HepG2 (cell line): Measurements from ENCODE around the gene CNNM1. TPM values are rescaled to one million over a fixed set of nuclear protein-coding genes. Genes with fewer than 3 reads are reported as not detected.

Experiments used
- CEBPG ChIP-seq: IDR thresholded peaks from 2 replicates; pipeline ENCODE4 v1.6.1; 2016
- KDM4B ChIP-seq: sonication (generic); formaldehyde crosslinking; IDR thresholded peaks from 2 replicates; pipeline ENCODE4 v1.4.0; 2020; ENCODE audit warnings: missing genetic modification reagents
- SMC3 ChIP-seq: IDR thresholded peaks from 2 replicates; pipeline ENCODE4 v1.6.1; 2011; ENCODE audit warnings: low read length, improper control_type of control experiment
- ZNF292 ChIP-seq: sonication (generic); formaldehyde crosslinking; IDR thresholded peaks from 2 replicates; pipeline ENCODE4 v1.8.1; 2022; ENCODE audit warnings: mild to moderate bottlenecking, low read depth, missing genetic modification reagents, borderline replicate concordance
- ZNF652 ChIP-seq: IDR thresholded peaks from 2 replicates; pipeline ENCODE4 v1.6.1; 2016; ENCODE audit warnings: low read depth, borderline replicate concordance
- ZNF790 ChIP-seq: sonication (generic); formaldehyde crosslinking; IDR thresholded peaks from 2 replicates; pipeline ENCODE4 v1.8.0; 2022; ENCODE audit warnings: missing genetic modification reagents, mild to moderate bottlenecking, borderline replicate concordance
- polyA plus RNA-seq, 8 experiments: library from polyadenylated mRNA; depleted of rRNA in 3 of 8; stranded (reverse) in 7 of 8; unstranded in 1 of 8; fragments of >200 nt; fragmentation: Illumina TruSeq in 4 of 8; extraction: Trizol in 4 of 8; gene quantifications; 2 replicates each; pipeline versions ENCODE4 v1.2.1 to v1.2.3, GENCODE V29; 2011 to 2016; ENCODE audit warnings: low read depth in 4 of 8, missing spikeins in 1 of 8, mixed read lengths in 1 of 8; ENCODE audit not compliant: insufficient read depth in 1 of 8
- total RNA-seq, 5 experiments: library from RNA; depleted of rRNA; stranded (reverse); fragments of >200 nt; fragmentation: Illumina TruSeq; extraction: Trizol; gene quantifications; 2 replicates each; pipeline ENCODE4 v1.2.3, GENCODE V29; 2016; ENCODE audit warnings: low read depth in 1 of 5
- TF ChIP-seq, protein P1 (sequence below): sonication (generic); formaldehyde crosslinking; IDR thresholded peaks from 2 replicates; pipeline ENCODE4 v1.5.1; 2020; ENCODE audit warnings: missing genetic modification reagents, mild to moderate bottlenecking, borderline replicate concordance
- TF ChIP-seq, protein P2 (sequence below): sonication (generic); formaldehyde crosslinking; IDR thresholded peaks from 2 replicates; pipeline ENCODE4 v1.4.0; 2020; ENCODE audit warnings: mild to moderate bottlenecking, missing genetic modification reagents, borderline replicate concordance
- TF ChIP-seq, protein P3 (sequence below): IDR thresholded peaks from 2 replicates; pipeline ENCODE4 v1.6.1; 2016; ENCODE audit warnings: control low read depth

CNNM1 gene
- total and polyA plus RNA-seq, 2 of the 13 experiments (the other 11 are each of a cell fraction or from before 2014, with no cell fraction given) = 4.3 to 9.6 TPM

DNA sequence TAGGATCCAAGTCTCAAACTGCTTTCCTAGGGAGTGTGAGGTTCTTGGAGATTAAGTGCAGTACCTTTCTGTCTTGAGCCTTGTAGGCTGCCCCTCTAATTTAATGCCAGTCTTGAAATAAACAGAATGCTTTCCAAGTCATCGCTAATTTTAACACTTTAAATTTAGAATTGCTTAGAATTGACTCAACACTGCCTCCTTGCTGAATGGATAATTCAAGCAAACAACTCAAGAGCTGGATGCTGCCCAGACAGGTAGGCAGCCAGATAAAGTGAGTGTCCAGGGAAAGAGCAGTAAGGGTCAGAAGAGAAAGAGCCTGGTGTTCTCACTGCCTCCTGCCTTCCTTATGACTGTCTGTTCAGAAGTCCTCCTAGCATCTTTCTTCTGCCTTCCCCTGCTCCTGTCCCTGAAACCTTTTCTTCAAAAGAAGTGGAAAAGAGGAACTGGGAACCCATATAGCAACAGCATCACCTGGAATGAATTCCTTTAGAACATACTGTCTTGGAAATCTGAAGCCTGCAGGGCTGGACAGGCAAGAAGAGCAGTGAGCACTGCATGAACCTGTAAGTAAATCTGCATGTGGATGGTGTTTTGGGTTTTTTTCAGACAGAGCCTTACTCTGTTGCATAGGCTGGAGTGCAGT lies 104.3 kb downstream of the CNNM1 start (continued):
- TF ChIP-seq, protein P1, sequence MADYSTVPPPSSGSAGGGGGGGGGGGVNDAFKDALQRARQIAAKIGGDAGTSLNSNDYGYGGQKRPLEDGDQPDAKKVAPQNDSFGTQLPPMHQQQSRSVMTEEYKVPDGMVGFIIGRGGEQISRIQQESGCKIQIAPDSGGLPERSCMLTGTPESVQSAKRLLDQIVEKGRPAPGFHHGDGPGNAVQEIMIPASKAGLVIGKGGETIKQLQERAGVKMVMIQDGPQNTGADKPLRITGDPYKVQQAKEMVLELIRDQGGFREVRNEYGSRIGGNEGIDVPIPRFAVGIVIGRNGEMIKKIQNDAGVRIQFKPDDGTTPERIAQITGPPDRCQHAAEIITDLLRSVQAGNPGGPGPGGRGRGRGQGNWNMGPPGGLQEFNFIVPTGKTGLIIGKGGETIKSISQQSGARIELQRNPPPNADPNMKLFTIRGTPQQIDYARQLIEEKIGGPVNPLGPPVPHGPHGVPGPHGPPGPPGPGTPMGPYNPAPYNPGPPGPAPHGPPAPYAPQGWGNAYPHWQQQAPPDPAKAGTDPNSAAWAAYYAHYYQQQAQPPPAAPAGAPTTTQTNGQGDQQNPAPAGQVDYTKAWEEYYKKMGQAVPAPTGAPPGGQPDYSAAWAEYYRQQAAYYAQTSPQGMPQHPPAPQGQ (CRISPR knock-in tag) = no peak
- TF ChIP-seq KDM4B (CRISPR knock-in tag) = no peak
- TF ChIP-seq ZNF292 (CRISPR knock-in tag) = no peak
- TF ChIP-seq ZNF652 (CRISPR knock-in tag) = peak; percentile 38; the same call in 1 of the 2 replicates
- no peak for TF ChIP-seq CEBPG
- peak; percentile 44 for TF ChIP-seq SMC3
- TF ChIP-seq, protein P2, sequence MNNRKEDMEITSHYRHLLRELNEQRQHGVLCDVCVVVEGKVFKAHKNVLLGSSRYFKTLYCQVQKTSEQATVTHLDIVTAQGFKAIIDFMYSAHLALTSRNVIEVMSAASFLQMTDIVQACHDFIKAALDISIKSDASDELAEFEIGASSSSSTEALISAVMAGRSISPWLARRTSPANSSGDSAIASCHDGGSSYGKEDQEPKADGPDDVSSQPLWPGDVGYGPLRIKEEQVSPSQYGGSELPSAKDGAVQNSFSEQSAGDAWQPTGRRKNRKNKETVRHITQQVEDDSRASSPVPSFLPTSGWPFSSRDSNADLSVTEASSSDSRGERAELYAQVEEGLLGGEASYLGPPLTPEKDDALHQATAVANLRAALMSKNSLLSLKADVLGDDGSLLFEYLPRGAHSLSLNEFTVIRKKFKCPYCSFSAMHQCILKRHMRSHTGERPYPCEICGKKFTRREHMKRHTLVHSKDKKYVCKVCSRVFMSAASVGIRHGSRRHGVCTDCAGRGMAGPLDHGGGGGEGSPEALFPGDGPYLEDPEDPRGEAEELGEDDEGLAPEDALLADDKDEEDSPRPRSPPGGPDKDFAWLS (CRISPR knock-in tag) = no peak
- TF ChIP-seq, protein P3, sequence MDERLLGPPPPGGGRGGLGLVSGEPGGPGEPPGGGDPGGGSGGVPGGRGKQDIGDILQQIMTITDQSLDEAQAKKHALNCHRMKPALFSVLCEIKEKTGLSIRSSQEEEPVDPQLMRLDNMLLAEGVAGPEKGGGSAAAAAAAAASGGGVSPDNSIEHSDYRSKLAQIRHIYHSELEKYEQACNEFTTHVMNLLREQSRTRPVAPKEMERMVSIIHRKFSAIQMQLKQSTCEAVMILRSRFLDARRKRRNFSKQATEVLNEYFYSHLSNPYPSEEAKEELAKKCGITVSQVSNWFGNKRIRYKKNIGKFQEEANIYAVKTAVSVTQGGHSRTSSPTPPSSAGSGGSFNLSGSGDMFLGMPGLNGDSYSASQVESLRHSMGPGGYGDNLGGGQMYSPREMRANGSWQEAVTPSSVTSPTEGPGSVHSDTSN = no peak
- no peak for TF ChIP-seq ZNF790 (CRISPR knock-in tag)
- TF ChIP-seq, all 625 proteins: peak for 5
